ENCODE measurements around the gene TMPRSS3.

TMPRSS3 gene

GRCh38 chr21:42405064-42406013 lies 9.5 kb upstream of the TMPRSS3 start:
- TF ChIP-seq CREB1 (IDR thresholded peaks at IDR 0.05; ENCODE audit: low read depth) (no peak), CEBPB (IDR thresholded peaks at IDR 0.05) (no peak), EGR1 (IDR thresholded peaks at IDR 0.05) (no peak)

- no peak for TF ChIP-seq MAX (IDR thresholded peaks at IDR 0.05)
- no peak for TF ChIP-seq CEBPB (IDR thresholded peaks at IDR 0.05)
- no peak for TF ChIP-seq ZBTB7A (IDR thresholded peaks at IDR 0.05; ENCODE audit: low read depth)
- no peak for TF ChIP-seq USF1 (IDR thresholded peaks at IDR 0.05)
- TF ChIP-seq NFIC (IDR thresholded peaks at IDR 0.05), result no peak
- TF ChIP-seq CREB1 (IDR thresholded peaks at IDR 0.05; ENCODE audit: low read depth), result no peak
- TF ChIP-seq EP300 (IDR thresholded peaks at IDR 0.05; ENCODE audit: borderline replicate concordance), result no peak
These were observed 8.7 kb upstream of the TMPRSS3 start for GRCh38 chr21:42404539-42404938.

GRCh38 chr21:42403611-42404231 lies 7.9 kb upstream of the TMPRSS3 start, which contains the start of gene UBASH3A:
Gene UBASH3A, plus strand, starts transcription at chr21:42403902. Its CDS starts 44 bp downstream, at chr21:42403946.
- TF ChIP-seq ZBTB7A (IDR thresholded peaks at IDR 0.05; ENCODE audit: low read depth) (no peak), REST (IDR thresholded peaks at IDR 0.05; ENCODE audit: low read depth) (no peak), CEBPB (IDR thresholded peaks at IDR 0.05) (no peak), FOXM1 (IDR thresholded peaks at IDR 0.05; ENCODE audit: borderline replicate concordance, low read depth) (no peak), MAX (IDR thresholded peaks at IDR 0.05) (no peak), EGR1 (IDR thresholded peaks at IDR 0.05) (no peak), TCF12 (IDR thresholded peaks at IDR 0.05; ENCODE audit: low read depth) (no peak), NFIC (IDR thresholded peaks at IDR 0.05) (no peak), TEAD4 (IDR thresholded peaks at IDR 0.05) (no peak), RAD21 (IDR thresholded peaks at IDR 0.05; ENCODE audit: low read depth) (no peak), CREB1 (IDR thresholded peaks at IDR 0.05; ENCODE audit: low read depth) (no peak)

GRCh38 chr21:42401820-42402251 lies 6.0 kb upstream of the TMPRSS3 start:
- TF ChIP-seq EGR1 (IDR thresholded peaks at IDR 0.05), result no peak
- no peak for TF ChIP-seq REST (IDR thresholded peaks at IDR 0.05; ENCODE audit: low read depth)
- no peak for TF ChIP-seq MAX (IDR thresholded peaks at IDR 0.05)
- no peak for TF ChIP-seq ZBTB7A (IDR thresholded peaks at IDR 0.05; ENCODE audit: low read depth)
- TF ChIP-seq RAD21 (IDR thresholded peaks at IDR 0.05; ENCODE audit: low read depth), result no peak
- no peak for TF ChIP-seq CEBPB (IDR thresholded peaks at IDR 0.05)
- TF ChIP-seq CREB1 (IDR thresholded peaks at IDR 0.05; ENCODE audit: low read depth), result no peak

GRCh38 chr21:42401154-42401553 lies 5.3 kb upstream of the TMPRSS3 start:
- TF ChIP-seq YY1 (IDR thresholded peaks at IDR 0.05; ENCODE audit: low read depth), result no peak
- TF ChIP-seq CEBPB (IDR thresholded peaks at IDR 0.05), result peak; percentile 84
- peak; percentile 64 for TF ChIP-seq TEAD4 (IDR thresholded peaks at IDR 0.05)

GRCh38 chr21:42400525-42400924 lies 4.7 kb upstream of the TMPRSS3 start:
- TF ChIP-seq CREB1 (IDR thresholded peaks at IDR 0.05; ENCODE audit: low read depth) (no peak), FOXM1 (IDR thresholded peaks at IDR 0.05; ENCODE audit: borderline replicate concordance, low read depth) (no peak), TEAD4 (IDR thresholded peaks at IDR 0.05) (no peak), MAX (IDR thresholded peaks at IDR 0.05) (no peak), NFIC (IDR thresholded peaks at IDR 0.05) (no peak), TCF12 (IDR thresholded peaks at IDR 0.05; ENCODE audit: low read depth) (no peak), EGR1 (IDR thresholded peaks at IDR 0.05) (no peak), EP300 (IDR thresholded peaks at IDR 0.05; ENCODE audit: borderline replicate concordance) (no peak), YY1 (IDR thresholded peaks at IDR 0.05; ENCODE audit: low read depth) (no peak), ZBTB7A (IDR thresholded peaks at IDR 0.05; ENCODE audit: low read depth) (no peak), USF1 (IDR thresholded peaks at IDR 0.05) (no peak), REST (IDR thresholded peaks at IDR 0.05; ENCODE audit: low read depth) (no peak), CEBPB (IDR thresholded peaks at IDR 0.05) (no peak), TAF1 (IDR thresholded peaks at IDR 0.05; ENCODE audit: low read depth) (no peak), RAD21 (IDR thresholded peaks at IDR 0.05; ENCODE audit: low read depth) (no peak)

Measured in Ishikawa (cell line).